K562 (cell line): ENCODE data around the gene MAD2L1BP. TPM values are rescaled to one million over a fixed set of nuclear protein-coding genes. Genes with fewer than 3 reads are reported as not detected.

Source experiments
- ARID4B ChIP-seq: sonication (generic); formaldehyde crosslinking; IDR thresholded peaks from 2 replicates; pipeline ENCODE4 v1.8.0; 2022; ENCODE audit warnings: mild to moderate bottlenecking, missing genetic modification reagents
- CHD7 ChIP-seq: fragments of 200-600 bp; sonication (generic); IDR thresholded peaks from one replicate; pipeline ENCODE4 v1.6.1; 2012; ENCODE audit warnings: mild to moderate bottlenecking, low read depth, low read length, inconsistent platforms
- DMBX1 ChIP-seq: fragments of 250-450 bp; sonication (Bioruptor Pico); IDR thresholded peaks from 2 replicates; pipeline ENCODE4 v1.8.0; 2022; ENCODE audit warnings: inconsistent platforms, mild to moderate bottlenecking, moderate library complexity, borderline replicate concordance
- EWSR1 ChIP-seq: fragments of 450-650 bp; IDR thresholded peaks from 2 replicates; pipeline ENCODE4 v1.6.1; 2018; ENCODE audit warnings: borderline replicate concordance, mild to moderate bottlenecking, low read depth, moderate library complexity; ENCODE audit not compliant: partially characterized antibody
- FOXJ3 ChIP-seq: sonication (generic); formaldehyde crosslinking; IDR thresholded peaks from 2 replicates; pipeline ENCODE4 v1.4.0; 2020; ENCODE audit warnings: mild to moderate bottlenecking, missing genetic modification reagents
- HES1 ChIP-seq: fragments of 450-650 bp; IDR thresholded peaks from 2 replicates; pipeline ENCODE4 v1.6.1; 2016; ENCODE audit warnings: low read depth, mild to moderate bottlenecking, moderate library complexity
- POLR2AphosphoS2 ChIP-seq: IDR thresholded peaks from 2 replicates; pipeline ENCODE4 v1.6.1; 2012; ENCODE audit warnings: low read length, improper control_type of control experiment
- RBFOX2 ChIP-seq: fragments of 200-400 bp; formaldehyde crosslinking; IDR thresholded peaks from 2 replicates; pipeline ENCODE4 v1.6.1; 2017; ENCODE audit warnings: low read depth, mild to moderate bottlenecking, low read length, moderate library complexity
- ZBED1 ChIP-seq: IDR thresholded peaks from 2 replicates; pipeline ENCODE4 v1.6.1; 2014
- ZNF175 ChIP-seq: fragments of 200-800 bp; sonication (Bioruptor generic); IDR thresholded peaks from 2 replicates; pipeline ENCODE4 v1.6.1; 2016; ENCODE audit warnings: low read depth, mild to moderate bottlenecking, missing genetic modification characterization, missing compliant biosample characterization
- ZNF263 ChIP-seq: sonication (generic); formaldehyde crosslinking; IDR thresholded peaks from 2 replicates; pipeline ENCODE4 v1.8.0; 2022; ENCODE audit warnings: mild to moderate bottlenecking, missing genetic modification reagents, borderline replicate concordance
- polyA plus RNA-seq, 8 experiments: library from polyadenylated mRNA; depleted of rRNA in 4 of 8; stranded (reverse) in 5 of 8; unstranded in 3 of 8; fragments of >200 nt; fragmentation: Nextera tagmentation in 2 of 8; fragmentation: Illumina TruSeq in 1 of 8; extraction: Ambion mirVana in 2 of 8; extraction: Trizol in 1 of 8; gene quantifications; 2 replicates each; pipeline versions ENCODE4 v1.2.1 to v1.2.3, GENCODE V29; 2011 to 2014; ENCODE audit warnings: inconsistent platforms in 1 of 8, missing spikeins in 1 of 8
- total RNA-seq, 7 experiments: library from RNA; depleted of rRNA in 6 of 7; stranded (reverse); fragments of >200 nt in 6 of 7; fragmentation: Illumina TruSeq in 2 of 7; extraction: Trizol in 2 of 7; gene quantifications; 2 replicates each; pipeline versions ENCODE4 v1.2.1 to v1.2.3, GENCODE V29; 2011 to 2021; ENCODE audit warnings: low replicate concordance in 1 of 7

The MAD2L1BP gene
- total and polyA plus RNA-seq, 9 of the 15 experiments (the other 6 are each of a cell fraction or from before 2014, with no cell fraction given), result 69.7 to 321 (median 111) TPM

DNA sequence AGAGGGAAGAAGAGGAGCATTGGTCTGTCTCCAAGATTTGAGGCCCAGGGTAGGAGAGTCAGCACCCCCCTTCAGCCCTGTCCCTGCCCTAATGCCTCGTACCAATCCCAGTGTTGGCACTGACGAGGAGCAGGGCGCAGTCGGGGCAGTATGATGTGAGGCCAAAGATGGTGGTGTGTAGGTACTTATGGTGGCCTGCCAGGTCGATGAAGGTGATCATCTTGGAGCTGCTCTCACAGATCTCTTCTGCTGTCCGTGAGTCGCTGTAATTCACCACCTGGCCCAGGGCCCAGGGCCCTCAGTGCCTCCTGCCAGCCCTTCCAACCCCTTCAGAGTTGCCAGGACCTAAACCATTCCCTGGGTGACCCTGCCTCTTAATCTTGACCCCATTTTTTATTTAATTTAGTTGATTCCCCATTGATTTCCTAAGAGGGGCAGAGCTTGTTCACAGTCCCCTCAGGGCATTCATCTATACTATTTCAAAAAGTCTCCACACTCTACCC, 10.8 kb upstream of the MAD2L1BP start (continued):
- no peak for TF ChIP-seq CHD7
- no peak for TF ChIP-seq FOXJ3 (CRISPR knock-in tag)
- TF ChIP-seq DMBX1 (CRISPR knock-in tag), result no peak
- peak; percentile 81 for TF ChIP-seq RBFOX2
- TF ChIP-seq POLR2AphosphoS2, result 0 out of 2 replicates have a peak, but pooled peaks have one; percentile 4
- TF ChIP-seq ZBED1, result no peak
- TF ChIP-seq HES1, result no peak
- no peak for TF ChIP-seq EWSR1
- no peak for TF ChIP-seq ZNF175 (CRISPR knock-in tag)
- 0 out of 2 replicates have a peak, but pooled peaks have one; percentile 25 for TF ChIP-seq ARID4B (CRISPR knock-in tag)
- TF ChIP-seq ZNF263 (CRISPR knock-in tag), result no peak
